K562 (cell line): ENCODE data around the gene ZNF433. TPM values are rescaled to one million over a fixed set of nuclear protein-coding genes. Genes with fewer than 3 reads are reported as not detected.

Source experiments
- ATAC-seq: fragments of 200-7000 bp; cut with Tn5 transposase; 3 replicates; pipeline ENCODE4 v1.9.1; 2020; ENCODE audit warnings: moderate library complexity
- BruUV-seq: library from RNA; stranded (reverse); fragments of 400-500 nt; replicated peaks from 2 replicates; lab custom pipeline; 2021; lab: Mats Ljungman, UMichigan
- CTCF ChIA-PET: fragments of 300-600 bp; formaldehyde crosslinking; extraction: SDS; loops from one replicate; lab custom pipeline; 2021; ENCODE audit warnings: low intra/inter-chr PET ratio; lab: Yijun Ruan, JAX
- POLR2A ChIA-PET: fragments of 300-600, 350-650 bp; sonication (Branson Sonifier 250); formaldehyde crosslinking; extraction: SDS; loops from one replicate; lab custom pipeline; 2021; ENCODE audit warnings: antibody characterized with exemption, inconsistent platforms; lab: Yijun Ruan, JAX
- DNase-seq, 4 experiments: peaks; one replicate each; pipeline versions ENCODE4 v3.0.0 to v3.0.0-alpha.2; 2011 to 2018; ENCODE audit warnings: low spot score in 3 of 4, mixed read lengths in 3 of 4; ENCODE audit errors: extremely low read depth in 1 of 4
- FAIRE-seq: peaks from 2 replicates; lab custom pipeline; 2011; peaks lifted over from hg19 to GRCh38; lab: Jason Lieb, UNC
- H2AFZ ChIP-seq: 2 replicates; pipeline ENCODE4 v1.6.0; 2011; ENCODE audit warnings: low read depth, low read length, control low read depth, inconsistent platforms
- H3K27ac ChIP-seq: fragments of 200-600 bp; 3 replicates; pipeline ENCODE4 v1.8.0; 2011; ENCODE audit warnings: low read depth, mild to moderate bottlenecking, control low read depth, inconsistent platforms, low read length, moderate library complexity, mixed read lengths; ENCODE audit errors: extremely low read depth
- H3K27me3 ChIP-seq, 2 experiments: fragments of 300-600 bp in 1 of 2; 2 replicates in 1 of 2; 3 replicates in 1 of 2; pipeline versions ENCODE4 v1.6.0 to v1.8.0; 2011; ENCODE audit warnings: inconsistent platforms in 2 of 2, low read length in 2 of 2, mild to moderate bottlenecking in 1 of 2, mixed read lengths in 1 of 2, moderate library complexity in 1 of 2; ENCODE audit not compliant: control insufficient read depth in 2 of 2, insufficient read depth in 2 of 2
- H3K36me3 ChIP-seq: fragments of 300-600 bp; 3 replicates; pipeline ENCODE4 v1.8.0; 2011; ENCODE audit warnings: mild to moderate bottlenecking, low read length, inconsistent platforms; ENCODE audit not compliant: control insufficient read depth, insufficient read depth
- H3K4me1 ChIP-seq, 2 experiments: fragments of 200-600 bp in 1 of 2; replicated peaks in 1 of 2; 2 replicates in 1 of 2; 3 replicates in 1 of 2; pipeline versions ENCODE4 v1.5.1 to v1.8.0; 2011; ENCODE audit warnings: inconsistent platforms in 2 of 2, low read length in 2 of 2, mild to moderate bottlenecking in 1 of 2, mixed read lengths in 1 of 2, moderate library complexity in 1 of 2; ENCODE audit not compliant: control insufficient read depth in 2 of 2, insufficient read depth in 2 of 2
- H3K4me2 ChIP-seq: 2 replicates; pipeline ENCODE4 v1.6.1; 2011; ENCODE audit warnings: low read length, control low read depth, inconsistent platforms, mixed read lengths; ENCODE audit not compliant: insufficient read depth
- H3K4me3 ChIP-seq: fragments of 200-600 bp; sonication (generic), shearing (Covaris generic); 2 replicates; pipeline ENCODE4 v1.5.1; 2016; ENCODE audit warnings: control low read depth, inconsistent platforms
- H3K79me2 ChIP-seq: fragments of 200-600 bp; 3 replicates; pipeline ENCODE4 v1.8.0; 2011; ENCODE audit warnings: low read length, inconsistent platforms; ENCODE audit not compliant: control insufficient read depth, insufficient read depth
- H3K9ac ChIP-seq, 2 experiments: 2 replicates each; pipeline versions ENCODE4 v1.6.0 to v1.6.1; 2011; ENCODE audit warnings: low read depth in 2 of 2, low read length in 2 of 2, control low read depth in 1 of 2, inconsistent platforms in 1 of 2, mild to moderate bottlenecking in 1 of 2, mixed read lengths in 1 of 2; ENCODE audit not compliant: insufficient read depth in 1 of 2
- H3K9me1 ChIP-seq: one replicate; pipeline ENCODE4 v1.6.0; 2011; ENCODE audit warnings: inconsistent platforms, mild to moderate bottlenecking, low read length, moderate library complexity; ENCODE audit not compliant: control insufficient read depth, insufficient read depth
- H3K9me3 ChIP-seq: replicated peaks from 2 replicates; pipeline ENCODE4 v1.5.1; 2011; ENCODE audit warnings: low read depth, low read length, inconsistent platforms; ENCODE audit not compliant: control insufficient read depth, insufficient read depth
- H4K20me1 ChIP-seq: replicated peaks from 2 replicates; pipeline ENCODE4 v1.6.1; 2011; ENCODE audit warnings: low read length, inconsistent platforms, mixed read lengths; ENCODE audit not compliant: control insufficient read depth, insufficient read depth
- C11orf30 ChIP-seq: fragments of 450-650 bp; IDR thresholded peaks from 2 replicates; pipeline ENCODE4 v1.6.1; 2016; ENCODE audit warnings: low read depth, mild to moderate bottlenecking
- CBX5 ChIP-seq: IDR thresholded peaks from 2 replicates; pipeline ENCODE4 v1.6.1; 2014; ENCODE audit warnings: low read depth, borderline replicate concordance
- CCAR2 ChIP-seq: fragments of 200-400 bp; formaldehyde crosslinking; IDR thresholded peaks from 2 replicates; pipeline ENCODE4 v1.6.1; 2017; ENCODE audit warnings: mild to moderate bottlenecking, low read depth, low read length
- DLX4 ChIP-seq: fragments of 250-450 bp; sonication (Bioruptor Pico); IDR thresholded peaks from 2 replicates; pipeline ENCODE4 v1.6.1; 2021; ENCODE audit warnings: mild to moderate bottlenecking
- GABPB2 ChIP-seq: fragments of 250-450 bp; sonication (Bioruptor Pico); conservative IDR thresholded peaks from 2 replicates; pipeline ENCODE4 v1.5.1; 2021; ENCODE audit warnings: mild to moderate bottlenecking
- RBBP5 ChIP-seq: fragments of 200-600 bp; sonication (generic); IDR thresholded peaks from 2 replicates; pipeline ENCODE4 v1.6.1; 2012; ENCODE audit warnings: borderline replicate concordance, mild to moderate bottlenecking, low read length, control low read depth, inconsistent platforms; ENCODE audit not compliant: insufficient read depth, poor library complexity, severe bottlenecking
- ZNF75A ChIP-seq: fragments of 450-650 bp; formaldehyde crosslinking; IDR thresholded peaks from 2 replicates; pipeline ENCODE4 v1.4.0; 2020; ENCODE audit warnings: mild to moderate bottlenecking
- whole genome bisulfite sequencing: fragments of 100-300 bp; shearing (Covaris generic); methylation state at CpG from one replicate; pipeline ENCODE4 v1.1.6; 2016; ENCODE audit warnings: low coverage, mixed read lengths; ENCODE audit not compliant: insufficient coverage; ENCODE audit errors: missing lambda C conversion rate; 5-methylcytosine and 5-hydroxymethylcytosine counted together
- in situ Hi-C: fragments of 300-500 bp; cut with MboI; formaldehyde crosslinking; loops from 4 replicates; pipeline ENCODE4 v1.15.0; 2018; ENCODE audit warnings: inconsistent platforms, mixed read lengths
- intact Hi-C: fragments of 100-400 bp; cut with micrococcal nuclease; formaldehyde crosslinking; loops from 2 replicates; pipeline ENCODE4 v1.14.2; 2022
- polyA plus RNA-seq, 8 experiments: library from polyadenylated mRNA; depleted of rRNA in 4 of 8; stranded (reverse) in 5 of 8; unstranded in 3 of 8; fragments of >200 nt; fragmentation: Nextera tagmentation in 2 of 8; fragmentation: Illumina TruSeq in 1 of 8; extraction: Ambion mirVana in 2 of 8; extraction: Trizol in 1 of 8; gene quantifications; 2 replicates each; pipeline versions ENCODE4 v1.2.1 to v1.2.3, GENCODE V29; 2011 to 2014; ENCODE audit warnings: inconsistent platforms in 1 of 8, missing spikeins in 1 of 8
- total RNA-seq, 7 experiments: library from RNA; depleted of rRNA in 6 of 7; stranded (reverse); fragments of >200 nt in 6 of 7; fragmentation: Illumina TruSeq in 2 of 7; extraction: Trizol in 2 of 7; gene quantifications; 2 replicates each; pipeline versions ENCODE4 v1.2.1 to v1.2.3, GENCODE V29; 2011 to 2021; ENCODE audit warnings: low replicate concordance in 1 of 7
- TF ChIP-seq, protein P1 (sequence below): fragments of 450-650 bp; IDR thresholded peaks from 2 replicates; pipeline ENCODE4 v1.6.1; 2017; ENCODE audit warnings: antibody characterized with exemption, mild to moderate bottlenecking

ZNF433 gene
- total and polyA plus RNA-seq, 9 of the 15 experiments (the other 6 are each of a cell fraction or from before 2014, with no cell fraction given) = 2.0 to 4.1 (median 2.9) TPM

- 5% methylated on average over 4 of the region's 4 CpGs for WGBS
- no TSS peak for BruUV-seq
- Histone ChIP-seq H3K36me3 (no peaks in the 10 kb centered on the region), H3K4me1 (no peaks in the 10 kb centered on the region), H3K4me2 (no peak overlapping the region), H3K79me2 (no peaks in the 10 kb centered on the region), H3K9me1 (no peaks in the 10 kb centered on the region), H4K20me1 (no peaks in the 10 kb centered on the region), H2AFZ (no peak overlapping the region), H3K9ac (no peak overlapping the region), H3K4me3 (no peak overlapping the region), H3K27ac (no peak overlapping the region), H3K27me3 (no peaks in the 10 kb centered on the region), H3K9me3 (peaks cover 11% of the 10 kb centered on the region)
- no peak for ATAC-seq
- DNase-seq = no peak
- CTCF ChIA-PET = no interaction called here
- TF ChIP-seq CBX5 (no peak), GABPB2 (CRISPR knock-in tag) (no peak), ZNF75A (CRISPR knock-in tag) (no peak), RBBP5 (no peak), CCAR2 (no peak), DLX4 (CRISPR knock-in tag) (no peak), C11orf30 (no peak)
- TF ChIP-seq, protein P1, sequence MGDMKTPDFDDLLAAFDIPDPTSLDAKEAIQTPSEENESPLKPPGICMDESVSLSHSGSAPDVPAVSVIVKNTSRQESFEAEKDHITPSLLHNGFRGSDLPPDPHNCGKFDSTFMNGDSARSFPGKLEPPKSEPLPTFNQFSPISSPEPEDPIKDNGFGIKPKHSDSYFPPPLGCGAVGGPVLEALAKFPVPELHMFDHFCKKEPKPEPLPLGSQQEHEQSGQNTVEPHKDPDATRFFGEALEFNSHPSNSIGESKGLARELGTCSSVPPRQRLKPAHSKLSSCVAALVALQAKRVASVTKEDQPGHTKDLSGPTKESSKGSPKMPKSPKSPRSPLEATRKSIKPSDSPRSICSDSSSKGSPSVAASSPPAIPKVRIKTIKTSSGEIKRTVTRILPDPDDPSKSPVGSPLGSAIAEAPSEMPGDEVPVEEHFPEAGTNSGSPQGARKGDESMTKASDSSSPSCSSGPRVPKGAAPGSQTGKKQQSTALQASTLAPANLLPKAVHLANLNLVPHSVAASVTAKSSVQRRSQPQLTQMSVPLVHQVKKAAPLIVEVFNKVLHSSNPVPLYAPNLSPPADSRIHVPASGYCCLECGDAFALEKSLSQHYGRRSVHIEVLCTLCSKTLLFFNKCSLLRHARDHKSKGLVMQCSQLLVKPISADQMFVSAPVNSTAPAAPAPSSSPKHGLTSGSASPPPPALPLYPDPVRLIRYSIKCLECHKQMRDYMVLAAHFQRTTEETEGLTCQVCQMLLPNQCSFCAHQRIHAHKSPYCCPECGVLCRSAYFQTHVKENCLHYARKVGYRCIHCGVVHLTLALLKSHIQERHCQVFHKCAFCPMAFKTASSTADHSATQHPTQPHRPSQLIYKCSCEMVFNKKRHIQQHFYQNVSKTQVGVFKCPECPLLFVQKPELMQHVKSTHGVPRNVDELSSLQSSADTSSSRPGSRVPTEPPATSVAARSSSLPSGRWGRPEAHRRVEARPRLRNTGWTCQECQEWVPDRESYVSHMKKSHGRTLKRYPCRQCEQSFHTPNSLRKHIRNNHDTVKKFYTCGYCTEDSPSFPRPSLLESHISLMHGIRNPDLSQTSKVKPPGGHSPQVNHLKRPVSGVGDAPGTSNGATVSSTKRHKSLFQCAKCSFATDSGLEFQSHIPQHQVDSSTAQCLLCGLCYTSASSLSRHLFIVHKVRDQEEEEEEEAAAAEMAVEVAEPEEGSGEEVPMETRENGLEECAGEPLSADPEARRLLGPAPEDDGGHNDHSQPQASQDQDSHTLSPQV = no peak
- in situ Hi-C loops (no loop called here), intact Hi-C loops (no loop called here)
- no peak for FAIRE-seq
- POLR2A ChIA-PET = interaction anchor here (1.2 kb wide), 1 partner anchor 10 kb away, joined by 3 read pairs; no protein-coding TSS in a partner anchor
Observed at GRCh38 chr19:11982526-11982925, 53.0 kb downstream of the ZNF433 start.
